Ishikawa (cell line): Measurements from ENCODE around the gene DNER.

ENCODE experiments used
- CEBPB ChIP-seq: IDR thresholded peaks from 2 replicates; pipeline ENCODE4 v1.6.1; 2012
- CREB1 ChIP-seq: IDR thresholded peaks from 2 replicates; pipeline ENCODE4 v1.6.1; 2012; ENCODE audit warnings: low read depth
- EGR1 ChIP-seq: IDR thresholded peaks from 2 replicates; pipeline ENCODE4 v1.6.1; 2012
- EP300 ChIP-seq: IDR thresholded peaks from 2 replicates; pipeline ENCODE4 v1.6.1; 2012; ENCODE audit warnings: borderline replicate concordance
- FOXM1 ChIP-seq: IDR thresholded peaks from 2 replicates; pipeline ENCODE4 v1.6.1; 2012; ENCODE audit warnings: low read depth, borderline replicate concordance
- NFIC ChIP-seq: IDR thresholded peaks from 2 replicates; pipeline ENCODE4 v1.6.1; 2012
- RAD21 ChIP-seq: IDR thresholded peaks from 2 replicates; pipeline ENCODE4 v1.6.1; 2012; ENCODE audit warnings: low read depth
- REST ChIP-seq: IDR thresholded peaks from 2 replicates; pipeline ENCODE4 v1.6.1; 2012; ENCODE audit warnings: low read depth, mild to moderate bottlenecking
- TAF1 ChIP-seq: IDR thresholded peaks from 2 replicates; pipeline ENCODE4 v1.6.1; 2012; ENCODE audit warnings: low read depth, mild to moderate bottlenecking
- TEAD4 ChIP-seq: IDR thresholded peaks from 2 replicates; pipeline ENCODE4 v1.6.1; 2012
- USF1 ChIP-seq: IDR thresholded peaks from 2 replicates; pipeline ENCODE4 v1.6.1; 2012
- YY1 ChIP-seq: IDR thresholded peaks from 2 replicates; pipeline ENCODE4 v1.6.1; 2012; ENCODE audit warnings: low read depth

GRCh38 chr2:229463841-229464346 lies 250.5 kb downstream of the DNER start:
- no peak for TF ChIP-seq EP300
- no peak for TF ChIP-seq EGR1
- TF ChIP-seq REST = no peak
- TF ChIP-seq CEBPB = no peak
- no peak for TF ChIP-seq YY1
- no peak for TF ChIP-seq FOXM1
- TF ChIP-seq CREB1 = no peak
- no peak for TF ChIP-seq TEAD4
- TF ChIP-seq TAF1 = no peak
- TF ChIP-seq RAD21 = no peak
- TF ChIP-seq NFIC = no peak
- TF ChIP-seq USF1 = no peak
